Prostate gland (tissue), 2 donors: ENCODE data around the gene SPRR2E.

Experiments used
- CTCF ChIP-seq, 4 experiments: fragments of 200-600 bp in 2 of 4; fragments of 450-650 bp in 2 of 4; sonication (generic) in 2 of 4; IDR thresholded peaks; 1 replicate in 3 of 4; 2 replicates in 1 of 4; pipeline ENCODE4 v1.5.1; 2016 to 2019; ENCODE audit warnings: antibody characterized with exemption in 4 of 4, mild to moderate bottlenecking in 2 of 4, moderate library complexity in 2 of 4
- POLR2A ChIP-seq: fragments of 450-650 bp; IDR thresholded peaks from one replicate; pipeline ENCODE4 v1.6.1; 2016; ENCODE audit warnings: antibody characterized with exemption, mild to moderate bottlenecking
- POLR2AphosphoS5 ChIP-seq: sonication (generic); formaldehyde crosslinking; IDR thresholded peaks from one replicate; pipeline ENCODE4 v1.6.1; 2017; ENCODE audit warnings: antibody characterized with exemption

- TF ChIP-seq CTCF (IDR thresholded peaks at IDR 0.05) (no peak), POLR2A (no peak), POLR2AphosphoS5 (no peak)
These were observed 26.6 kb upstream of the SPRR2E start for GRCh38 chr1:153120945-153121344.
